Adrenal gland (tissue), 5 donors: Measurements from ENCODE around the gene HCFC2.

Experiments used
- POLR2A ChIP-seq, 2 donors: fragments of 450-650 bp; IDR thresholded peaks; one replicate each; pipeline ENCODE4 v1.6.1; 2017; ENCODE audit warnings: antibody characterized with exemption in 2 of 2, mild to moderate bottlenecking in 2 of 2, moderate library complexity in 1 of 2
- TF ChIP-seq, protein P1 (sequence below), 6 experiments: fragments of 450-650 bp in 4 of 6; fragments of 200-600 bp in 2 of 6; sonication (generic) in 1 of 6; IDR thresholded peaks; 1 replicate in 5 of 6; 2 replicates in 1 of 6; pipeline versions ENCODE4 v1.5.1 to v1.8.0; 2016 to 2021; ENCODE audit warnings: antibody characterized with exemption in 6 of 6, mild to moderate bottlenecking in 2 of 6, moderate library complexity in 1 of 6
- donor health status: DM: no; HTN: no; CAD: no.

GRCh38 chr12:104133321-104133720 is 69.0 kb downstream of the HCFC2 start:
- TF ChIP-seq, protein P1, sequence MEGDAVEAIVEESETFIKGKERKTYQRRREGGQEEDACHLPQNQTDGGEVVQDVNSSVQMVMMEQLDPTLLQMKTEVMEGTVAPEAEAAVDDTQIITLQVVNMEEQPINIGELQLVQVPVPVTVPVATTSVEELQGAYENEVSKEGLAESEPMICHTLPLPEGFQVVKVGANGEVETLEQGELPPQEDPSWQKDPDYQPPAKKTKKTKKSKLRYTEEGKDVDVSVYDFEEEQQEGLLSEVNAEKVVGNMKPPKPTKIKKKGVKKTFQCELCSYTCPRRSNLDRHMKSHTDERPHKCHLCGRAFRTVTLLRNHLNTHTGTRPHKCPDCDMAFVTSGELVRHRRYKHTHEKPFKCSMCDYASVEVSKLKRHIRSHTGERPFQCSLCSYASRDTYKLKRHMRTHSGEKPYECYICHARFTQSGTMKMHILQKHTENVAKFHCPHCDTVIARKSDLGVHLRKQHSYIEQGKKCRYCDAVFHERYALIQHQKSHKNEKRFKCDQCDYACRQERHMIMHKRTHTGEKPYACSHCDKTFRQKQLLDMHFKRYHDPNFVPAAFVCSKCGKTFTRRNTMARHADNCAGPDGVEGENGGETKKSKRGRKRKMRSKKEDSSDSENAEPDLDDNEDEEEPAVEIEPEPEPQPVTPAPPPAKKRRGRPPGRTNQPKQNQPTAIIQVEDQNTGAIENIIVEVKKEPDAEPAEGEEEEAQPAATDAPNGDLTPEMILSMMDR (IDR thresholded peaks at IDR 0.05), result no peak
- TF ChIP-seq POLR2A (IDR thresholded peaks at IDR 0.05), result no peak
